Ovary (tissue), 10 donors: ENCODE data around the gene NR1H2. TPM values are rescaled to one million over a fixed set of nuclear protein-coding genes. Genes with fewer than 3 reads are reported as not detected.

Source experiments
- DNase-seq, 5 donors: peaks; one replicate each; pipeline ENCODE4 v3.0.0-alpha.2; 2019 to 2020
- H3K27ac ChIP-seq, 2 donors: fragments of 200-600 bp; one replicate each; pipeline versions ENCODE4 v1.5.1 to v1.8.0; 2019 to 2022
- H3K27me3 ChIP-seq: fragments of 200-600 bp; one replicate; pipeline ENCODE4 v1.8.0; 2022
- H3K36me3 ChIP-seq: fragments of 200-600 bp; sonication (generic); one replicate; pipeline ENCODE4 v1.5.1; 2019
- H3K4me1 ChIP-seq: one replicate; pipeline ENCODE4 v1.8.1; 2013; ENCODE audit warnings: mild to moderate bottlenecking, moderate library complexity; ENCODE audit not compliant: insufficient read depth
- H3K4me3 ChIP-seq: fragments of 200-600 bp; sonication (generic); one replicate; pipeline ENCODE4 v1.5.1; 2017
- H3K9me3 ChIP-seq, 2 donors: fragments of 200-600 bp in 1 of 2; sonication (generic) in 1 of 2; one replicate each; pipeline versions ENCODE4 v1.5.1 to v1.8.1; 2013 to 2019; ENCODE audit warnings: mild to moderate bottlenecking in 1 of 2, moderate library complexity in 1 of 2
- EP300 ChIP-seq: sonication (generic); formaldehyde crosslinking; IDR thresholded peaks from one replicate; pipeline ENCODE4 v1.6.1; 2017; ENCODE audit warnings: antibody characterized with exemption
- POLR2A ChIP-seq: fragments of 450-650 bp; IDR thresholded peaks from one replicate; pipeline ENCODE4 v1.6.1; 2017; ENCODE audit warnings: antibody characterized with exemption, mild to moderate bottlenecking, moderate library complexity
- WGBS, 3 donors: extraction: QIAGEN DNeasy Blood & Tissue Kit in 1 of 3; methylation state at CpG; one replicate each; pipeline versions ENCODE4 v1.1.5 to v1.1.7; 2013 to 2017; 5-methylcytosine and 5-hydroxymethylcytosine counted together
- intact Hi-C, 4 donors: fragments of 100-400 bp; cut with DNase I; formaldehyde crosslinking; loops; one replicate each; pipeline versions ENCODE4 v1.11.0 to v1.15.1; 2022 to 2023
- long read RNA-seq, 3 donors: library from polyadenylated mRNA in 2 of 3; unstranded in 2 of 3; transcript quantifications; one replicate each; pipeline ENCODE4 v2.0.0 and lab custom pipeline, GENCODE V29; 2021 to 2026
- polyA plus RNA-seq, 2 donors: library from polyadenylated mRNA; stranded (reverse); fragments of 200-250 nt in 1 of 2; fragments of 350-450 nt in 1 of 2; fragmentation: Illumina TruSeq in 1 of 2; extraction: RNeasy Lipid Tissue Mini Kit (QIAGEN cat#74804) in 1 of 2; gene quantifications; one replicate each; pipeline ENCODE4 v1.2.3, GENCODE V29; 2013 to 2014
- total RNA-seq, 7 donors: library from RNA; depleted of rRNA in 2 of 7; stranded (reverse); fragments of >200 nt in 2 of 7; fragmentation: NEBNext Ultra II Directional in 3 of 7; extraction: Animal tissue kit (Norgen Biotek cat#: 25700) in 3 of 7; gene quantifications; one replicate each; pipeline versions ENCODE4 v1.1.0 to v1.2.4, GENCODE V29; 2016 to 2023
- TF ChIP-seq, protein P1 (sequence below), 3 donors: fragments of 450-650 bp in 2 of 3; fragments of 200-600 bp in 1 of 3; IDR thresholded peaks; one replicate each; pipeline versions ENCODE4 v1.5.1 to v1.8.0; 2016 to 2022; ENCODE audit warnings: antibody characterized with exemption in 3 of 3, mild to moderate bottlenecking in 1 of 3
- donor health status: DM: no; HTN: no; CAD: no; lungs with moderate emphysema.
- donor health status: DM: no; HTN: no; CAD: no.
- donor health status: Bipolar disorder and iron deficiency.
- donor health status: DM: yes; HTN: yes; CAD: no.
- donor health status: DM: no; HTN: no; CAD: no.
- donor health status: DM: yes; HTN: yes; CAD: no.

NR1H2 gene
- total RNA-seq (10 to 100 TPM; 58.6 to 84.2 (median 62.3) TPM), polyA plus RNA-seq (10 to 100 TPM; 11.5 to 72.1 TPM)
- long read RNA-seq, donor 1, transcript NR1H2-202 (9 exons, 1,466 nt), result minor isoform, 6 of 781 reads
- long read RNA-seq, donor 1, transcript NR1H2-201 (10 exons, 1,998 nt), result major isoform, 619 of 781 reads
- long read RNA-seq, donor 1, transcript NR1H2-211 (10 exons, 1,830 nt), result minor isoform, 37 of 781 reads
- long read RNA-seq, donor 1, partial matches to known transcripts, result 79 of 781 reads
- long read RNA-seq, donor 1, other reads (novel, unspliced or antisense), result 40 of 781 reads
- long read RNA-seq, donor 2, transcript NR1H2-201 (10 exons, 1,998 nt), result major isoform, 15 of 16 reads
- long read RNA-seq, donor 2, partial matches to known transcripts, result 0 of 16 reads
- long read RNA-seq, donor 2, other reads (novel, unspliced or antisense), result 0 of 16 reads
- long read RNA-seq, donor 3, transcript NR1H2-201 (10 exons, 1,998 nt), result major isoform, 162 of 213 reads
- long read RNA-seq, donor 3, partial matches to known transcripts, result 23 of 213 reads
- long read RNA-seq, donor 3, other reads (novel, unspliced or antisense), result 20 of 213 reads

DNA sequence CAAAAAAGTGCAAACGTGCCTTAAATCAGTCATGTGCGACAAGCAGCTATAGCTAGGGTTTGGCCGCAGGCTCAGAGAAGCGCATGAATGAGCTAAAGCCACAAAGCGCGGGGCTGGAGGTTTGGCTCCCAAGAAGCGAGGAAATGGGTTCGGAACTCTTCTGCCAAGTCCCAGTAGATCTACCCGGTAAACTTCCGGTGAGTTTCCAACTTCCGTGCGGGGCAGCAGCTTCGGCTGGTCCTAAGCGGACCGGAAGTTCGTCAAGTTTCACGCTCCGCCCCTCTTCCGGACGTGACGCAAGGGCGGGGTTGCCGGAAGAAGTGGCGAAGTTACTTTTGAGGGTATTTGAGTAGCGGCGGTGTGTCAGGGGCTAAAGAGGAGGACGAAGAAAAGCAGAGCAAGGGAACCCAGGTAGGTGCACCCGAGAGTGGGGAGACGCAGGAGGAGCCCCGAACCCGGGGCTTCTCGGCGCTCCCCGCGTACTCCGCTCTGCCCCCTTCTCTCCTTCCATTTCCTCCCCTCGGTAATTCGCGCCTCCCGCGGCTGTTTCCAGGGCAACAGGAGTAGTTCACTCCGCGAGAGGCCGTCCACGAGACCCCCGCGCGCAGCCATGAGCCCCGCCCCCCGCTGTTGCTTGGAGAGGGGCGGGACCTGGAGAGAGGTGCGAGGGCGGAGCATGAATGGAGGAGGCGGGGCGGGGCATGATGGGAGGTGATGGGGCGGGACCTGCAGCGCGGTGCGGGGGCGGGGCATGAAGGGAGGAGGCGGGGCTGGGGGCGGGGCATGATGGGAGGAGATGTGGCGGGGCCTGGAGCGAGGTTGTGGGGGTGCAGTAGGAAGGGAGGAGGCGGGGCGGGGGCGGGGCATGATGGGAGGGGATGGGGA, at the start of gene NR1H2:
NR1H2 (plus strand) TSS at position 292 of the 885 bp plus-strand sequence. CDS start 1,149 bp downstream, outside the sequence.
- H3K27me3 ChIP-seq, result no peaks in the 10 kb centered on the region
- WGBS, 3 donors, result 1 to 2% (median 1%) methylated on average over 66 to 67 of the region's 67 CpGs
- H3K9me3 ChIP-seq, result no peaks in the 10 kb centered on the region
- H3K4me3 ChIP-seq, result peak within 1 kb of the TSS; percentile 79
- DNase-seq, result peak; percentile 94 to 97 (median 96)
- TF ChIP-seq EP300 (peak; percentile 51), POLR2A (peak; percentile 93)
- TF ChIP-seq, protein P1, sequence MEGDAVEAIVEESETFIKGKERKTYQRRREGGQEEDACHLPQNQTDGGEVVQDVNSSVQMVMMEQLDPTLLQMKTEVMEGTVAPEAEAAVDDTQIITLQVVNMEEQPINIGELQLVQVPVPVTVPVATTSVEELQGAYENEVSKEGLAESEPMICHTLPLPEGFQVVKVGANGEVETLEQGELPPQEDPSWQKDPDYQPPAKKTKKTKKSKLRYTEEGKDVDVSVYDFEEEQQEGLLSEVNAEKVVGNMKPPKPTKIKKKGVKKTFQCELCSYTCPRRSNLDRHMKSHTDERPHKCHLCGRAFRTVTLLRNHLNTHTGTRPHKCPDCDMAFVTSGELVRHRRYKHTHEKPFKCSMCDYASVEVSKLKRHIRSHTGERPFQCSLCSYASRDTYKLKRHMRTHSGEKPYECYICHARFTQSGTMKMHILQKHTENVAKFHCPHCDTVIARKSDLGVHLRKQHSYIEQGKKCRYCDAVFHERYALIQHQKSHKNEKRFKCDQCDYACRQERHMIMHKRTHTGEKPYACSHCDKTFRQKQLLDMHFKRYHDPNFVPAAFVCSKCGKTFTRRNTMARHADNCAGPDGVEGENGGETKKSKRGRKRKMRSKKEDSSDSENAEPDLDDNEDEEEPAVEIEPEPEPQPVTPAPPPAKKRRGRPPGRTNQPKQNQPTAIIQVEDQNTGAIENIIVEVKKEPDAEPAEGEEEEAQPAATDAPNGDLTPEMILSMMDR (IDR thresholded peaks at IDR 0.05), result no peak
- H3K36me3 ChIP-seq, result no peaks in the 10 kb centered on the region
- no peaks in the 10 kb centered on the region for H3K4me1 ChIP-seq
- peak within 1 kb of the TSS; percentile 92 to 98 for H3K27ac ChIP-seq
- intact Hi-C loops, result loop anchor here in 1 of 4 donors (5.0 kb wide), 1 partner anchor 101 kb away; the partner anchor contains the start of genes EMC10 and GARIN5A

DNA sequence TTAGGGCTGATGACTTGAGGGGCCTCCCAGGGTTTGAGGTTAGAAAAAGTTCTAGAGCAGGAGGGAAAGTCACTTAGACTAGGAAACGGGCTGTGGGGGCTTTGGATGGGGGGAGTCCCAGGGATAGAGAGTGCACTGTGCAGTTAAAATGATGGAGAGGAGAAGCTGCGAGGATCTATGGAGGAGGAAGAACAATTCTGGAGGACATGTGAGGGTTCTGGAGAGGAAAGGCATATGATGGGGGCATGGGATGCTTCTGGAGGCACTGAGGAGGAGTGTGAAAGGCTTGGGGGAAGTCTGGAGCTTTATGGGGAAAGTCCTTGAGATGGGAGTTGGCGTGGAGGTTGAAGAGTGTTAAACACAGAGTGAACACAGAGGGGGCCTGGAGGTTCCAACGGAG, 49.2 kb upstream of the NR1H2 start:
- intact Hi-C loops, result no loop called here
- WGBS, 3 donors, result 27 to 38% (median 35%) methylated on average over 3 to 4 of the region's 4 CpGs
- Histone ChIP-seq H3K9me3 (peaks cover 0 to 5% of the 10 kb centered on the region in 2 donors), H3K4me1 (peaks cover 3% of the 10 kb centered on the region), H3K4me3 (no peak overlapping the region), H3K27ac (no peak overlapping the region), H3K36me3 (no peaks in the 10 kb centered on the region), H3K27me3 (no peaks in the 10 kb centered on the region)
- no peak for TF ChIP-seq POLR2A
- TF ChIP-seq, protein P1 (IDR thresholded peaks at IDR 0.05), result no peak
- no peak for TF ChIP-seq EP300
- no peak for DNase-seq

DNA sequence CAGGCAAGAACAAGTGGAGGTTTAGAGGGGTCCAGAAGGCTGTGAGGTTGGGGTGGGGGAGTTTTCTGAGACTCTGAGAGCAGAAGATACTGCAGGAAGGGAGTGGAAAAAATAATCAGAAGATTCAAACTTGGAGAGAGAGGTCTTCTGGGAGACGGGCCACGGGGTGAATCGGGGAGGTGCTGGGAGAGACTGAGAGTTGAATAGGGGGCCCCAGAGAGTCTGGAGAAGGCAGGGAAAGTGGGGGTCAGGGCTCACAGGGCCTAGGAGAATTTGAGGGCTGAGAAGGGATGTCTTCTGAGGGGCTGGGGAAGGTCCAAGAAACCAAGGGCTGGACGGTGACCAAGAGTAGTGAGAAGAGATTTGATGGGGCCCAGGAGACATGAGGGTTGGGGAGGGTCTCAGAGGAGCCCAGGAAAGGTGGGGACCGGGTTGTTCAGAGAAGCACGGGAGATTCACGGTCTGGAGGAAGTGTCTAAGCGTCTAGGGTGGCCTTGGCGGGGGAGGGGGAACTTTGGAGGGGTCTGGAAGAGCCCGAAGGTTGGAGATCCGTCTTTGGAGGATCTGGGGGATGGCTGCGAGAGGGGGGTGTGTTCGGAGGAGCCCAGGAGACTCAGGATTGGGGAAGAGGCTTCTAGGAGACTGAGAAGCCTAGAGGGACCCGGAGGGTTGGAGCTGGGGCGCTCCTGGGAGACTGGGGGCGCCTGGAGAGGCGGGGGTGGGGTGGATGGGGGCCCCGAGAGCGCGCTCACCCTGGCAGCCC, 48.6 kb upstream of the NR1H2 start:
- intact Hi-C loops, result no loop called here
- no peak for DNase-seq
- WGBS, 3 donors, result 8 to 15% (median 9%) methylated on average over 13 to 20 of the region's 20 CpGs
- Histone ChIP-seq H3K4me1 (peaks cover 3% of the 10 kb centered on the region), H3K27ac (no peak overlapping the region), H3K36me3 (no peaks in the 10 kb centered on the region), H3K4me3 (no peak overlapping the region), H3K27me3 (no peaks in the 10 kb centered on the region), H3K9me3 (peaks cover 0 to 5% of the 10 kb centered on the region in 2 donors)
- TF ChIP-seq, protein P1 (IDR thresholded peaks at IDR 0.05), result no peak
- no peak for TF ChIP-seq POLR2A
